Embryonic facial prominence (tissue), 1 donor: ENCODE data around the gene DUS2.

Source experiments
- DNase-seq: peaks from one replicate; pipeline ENCODE4 v3.0.0-alpha.2; 2016; ENCODE audit errors: extremely low spot score

Gene DUS2

GRCh38 chr16:68046106-68046505 lies 23.0 kb downstream of the DUS2 start:
- DNase-seq, result no peak

DNA sequence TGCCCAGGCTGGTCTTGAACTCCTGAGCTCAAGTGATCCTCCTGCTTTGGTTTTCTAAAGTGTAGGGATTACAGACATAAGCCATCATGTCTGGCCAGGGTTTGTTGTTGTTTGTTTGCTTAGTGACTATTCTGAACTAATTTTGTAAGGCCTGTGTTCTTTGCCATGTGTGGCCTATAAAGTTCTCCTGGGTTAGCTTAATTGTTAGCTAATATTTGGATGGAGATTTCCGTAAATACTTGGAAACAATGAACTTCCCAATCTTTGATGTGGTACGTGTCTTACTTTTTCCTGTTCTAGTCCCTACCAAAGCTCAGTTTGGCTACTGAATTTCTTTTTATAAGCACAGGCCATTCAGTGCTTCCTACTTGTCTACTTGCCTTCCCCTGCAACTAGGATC lies 24.9 kb downstream of the DUS2 start:
- no peak for DNase-seq

- no peak for DNase-seq
Observed at GRCh38 chr16:68049449-68049848, 26.4 kb downstream of the DUS2 start.

DNA sequence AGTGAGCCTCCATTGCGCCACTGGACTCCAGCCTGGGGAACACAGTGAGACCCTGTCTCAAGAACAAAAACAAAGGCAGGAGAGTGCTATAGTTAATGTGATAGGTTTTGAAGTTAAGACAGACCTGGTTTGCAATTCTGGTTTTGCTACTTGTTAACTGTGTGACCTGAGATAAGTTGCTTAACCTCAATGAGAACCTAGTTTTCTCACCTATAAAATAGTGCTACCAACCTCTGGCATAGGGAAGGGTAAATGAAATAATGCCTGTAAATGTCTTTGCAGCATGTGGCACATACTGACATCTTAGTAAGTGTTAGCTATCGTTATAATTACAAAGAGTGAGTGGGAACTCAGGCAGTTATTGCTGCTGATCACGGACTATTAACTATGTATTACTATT lies 32.3 kb downstream of the DUS2 start:
- DNase-seq, result no peak

DNA sequence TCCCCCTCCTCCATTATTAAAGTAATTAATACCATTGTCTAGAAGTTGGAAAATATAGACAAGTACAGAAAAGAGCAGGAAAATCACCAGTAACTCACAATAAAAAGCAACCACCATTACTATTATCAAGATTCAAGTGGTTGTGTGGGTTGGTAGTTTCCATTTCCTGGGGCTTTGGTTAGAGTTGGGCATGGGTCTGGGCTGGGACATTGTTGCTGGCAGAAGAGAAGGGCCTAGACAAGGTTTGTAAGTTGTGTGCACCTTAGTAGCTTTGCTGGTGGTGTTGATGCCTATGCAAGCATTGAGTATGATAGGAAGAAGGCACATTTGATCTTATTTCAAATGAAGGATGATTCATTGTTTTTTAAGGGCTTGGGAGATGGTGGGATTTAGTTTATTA lies 36.7 kb downstream of the DUS2 start:
- DNase-seq, result no peak

DNA sequence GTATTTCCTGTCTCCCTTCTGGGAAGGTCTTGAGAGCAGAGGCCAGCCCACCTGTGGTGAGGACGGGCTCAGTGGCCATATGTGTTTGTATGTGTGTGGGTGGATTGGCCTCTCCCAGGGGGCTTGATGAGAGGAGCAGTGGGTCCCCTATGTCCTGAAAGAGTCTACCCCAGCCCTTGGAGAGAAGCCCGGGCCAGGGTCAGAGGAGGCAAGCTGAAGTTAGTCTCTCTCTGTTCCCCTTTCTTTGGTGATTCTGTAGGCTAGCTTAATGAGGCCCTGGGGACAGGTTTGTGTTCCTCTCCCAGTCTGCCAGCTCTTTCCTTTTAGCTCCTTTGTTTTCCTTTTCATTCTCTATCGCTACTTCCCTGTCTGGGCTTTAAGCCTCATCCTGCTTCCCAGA lies 38.3 kb downstream of the DUS2 start:
- DNase-seq, result no peak

DNA sequence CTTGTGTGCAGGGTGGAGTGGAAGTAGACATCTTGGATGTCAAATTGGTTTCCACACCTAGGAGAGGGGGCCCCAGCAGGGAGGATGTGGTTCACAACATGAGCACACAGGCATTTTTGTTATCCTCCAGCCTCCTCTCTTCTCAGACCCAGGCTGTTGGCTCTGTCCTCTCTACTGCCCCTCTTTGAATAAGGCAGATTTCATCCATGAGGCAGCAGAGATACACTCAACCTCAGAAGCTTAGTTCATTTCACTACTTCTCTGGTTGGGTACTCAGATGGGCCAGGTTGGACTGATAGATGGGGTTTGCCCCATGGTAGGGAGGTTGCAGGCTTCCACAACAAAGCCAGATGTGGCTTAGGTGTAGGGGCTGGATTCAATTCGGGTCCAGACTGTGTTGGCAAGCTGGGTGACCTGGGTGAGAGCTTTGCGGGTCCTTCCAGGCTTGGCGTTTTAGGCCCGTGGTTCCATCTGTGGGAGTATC lies 39.9 kb downstream of the DUS2 start:
- DNase-seq, result no peak

GRCh38 chr16:68064791-68065365 lies 41.8 kb downstream of the DUS2 start:
- no peak for DNase-seq

GRCh38 chr16:68065716-68066305 lies 42.7 kb downstream of the DUS2 start:
- no peak for DNase-seq

DNA sequence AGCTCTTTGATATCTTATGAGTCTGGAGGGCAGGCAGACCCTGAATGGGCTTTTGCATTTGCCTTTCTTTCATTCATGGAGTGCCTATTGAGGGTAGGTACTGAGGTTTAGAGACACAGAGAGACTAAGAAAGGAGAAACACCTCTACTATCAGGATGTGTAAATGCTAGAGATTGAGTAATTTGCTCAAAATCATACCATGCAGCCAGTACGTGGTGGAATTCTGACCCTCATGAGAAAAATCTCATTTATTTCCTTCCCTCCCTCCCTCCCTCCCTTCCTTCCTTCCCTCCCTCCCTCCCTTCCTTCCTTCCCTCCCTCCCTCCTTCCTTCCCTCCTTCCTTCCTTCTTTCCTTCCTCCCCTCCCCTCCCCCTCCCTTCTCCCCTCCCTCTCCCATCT lies 43.7 kb downstream of the DUS2 start:
- no peak for DNase-seq

DNA sequence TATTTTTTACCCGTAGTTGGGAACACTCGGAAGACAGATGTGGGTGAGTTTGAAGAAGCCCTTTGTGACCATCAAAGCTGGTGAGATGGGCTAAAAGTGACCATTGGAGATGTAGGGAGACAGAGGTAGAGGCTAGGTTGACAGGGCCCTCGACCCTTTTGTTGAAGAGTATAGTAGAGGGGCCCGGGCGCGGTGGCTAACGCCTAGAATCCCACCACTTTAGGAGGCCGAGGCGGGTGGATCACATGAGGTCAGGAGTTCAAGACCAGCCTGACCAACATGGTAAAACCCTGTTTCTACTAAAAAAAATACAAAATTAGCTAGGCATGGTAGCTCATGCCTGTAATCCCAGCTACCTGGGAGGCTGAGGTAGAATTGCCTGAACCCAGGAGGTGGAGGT lies 45.8 kb downstream of the DUS2 start:
- no peak for DNase-seq

DNA sequence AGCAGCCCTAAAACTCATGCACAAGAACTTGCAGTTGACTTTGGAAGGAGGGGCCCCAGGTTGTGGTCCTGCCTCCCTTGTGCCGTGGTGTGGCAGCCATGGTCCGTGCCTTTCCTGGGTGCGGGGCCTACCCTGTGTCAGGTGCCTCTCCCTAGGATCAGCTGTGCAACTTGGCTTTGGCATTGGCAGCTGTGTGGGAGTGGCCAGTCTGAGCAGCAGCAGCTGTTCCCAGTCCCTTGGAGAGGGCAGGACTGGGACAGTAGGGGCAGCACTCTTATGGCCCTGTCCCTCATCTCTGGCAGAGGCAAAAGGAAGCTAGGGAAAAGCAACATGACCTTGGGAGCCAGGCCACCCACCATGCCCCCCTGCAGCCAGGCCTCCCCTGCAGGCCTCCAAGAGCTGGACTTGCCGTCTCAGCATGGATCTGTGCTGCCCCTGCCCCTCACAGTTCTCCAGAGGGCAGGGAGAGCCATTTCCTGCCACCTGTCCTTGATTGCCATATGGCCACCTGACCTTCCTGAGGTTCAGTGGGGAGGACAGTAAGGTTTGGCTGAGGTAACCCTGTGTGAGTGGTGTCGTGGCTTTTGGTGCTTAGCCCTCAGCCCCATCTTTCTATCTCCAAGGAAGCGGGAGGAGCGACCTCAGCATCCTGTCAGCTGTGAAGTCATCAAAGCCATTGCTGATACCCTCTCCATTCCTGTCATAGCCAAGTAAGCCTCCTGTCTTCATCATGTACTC lies 46.6 kb downstream of the DUS2 start:
- DNase-seq, result no peak

GRCh38 chr16:68070249-68070730 lies 47.2 kb downstream of the DUS2 start:
- no peak for DNase-seq

GRCh38 chr16:68070806-68071517 lies 47.9 kb downstream of the DUS2 start:
- no peak for DNase-seq

- no peak for DNase-seq
Observed at GRCh38 chr16:68071518-68071901, 48.4 kb downstream of the DUS2 start.

GRCh38 chr16:68072038-68072695 lies 49.1 kb downstream of the DUS2 start:
- DNase-seq, result no peak

DNA sequence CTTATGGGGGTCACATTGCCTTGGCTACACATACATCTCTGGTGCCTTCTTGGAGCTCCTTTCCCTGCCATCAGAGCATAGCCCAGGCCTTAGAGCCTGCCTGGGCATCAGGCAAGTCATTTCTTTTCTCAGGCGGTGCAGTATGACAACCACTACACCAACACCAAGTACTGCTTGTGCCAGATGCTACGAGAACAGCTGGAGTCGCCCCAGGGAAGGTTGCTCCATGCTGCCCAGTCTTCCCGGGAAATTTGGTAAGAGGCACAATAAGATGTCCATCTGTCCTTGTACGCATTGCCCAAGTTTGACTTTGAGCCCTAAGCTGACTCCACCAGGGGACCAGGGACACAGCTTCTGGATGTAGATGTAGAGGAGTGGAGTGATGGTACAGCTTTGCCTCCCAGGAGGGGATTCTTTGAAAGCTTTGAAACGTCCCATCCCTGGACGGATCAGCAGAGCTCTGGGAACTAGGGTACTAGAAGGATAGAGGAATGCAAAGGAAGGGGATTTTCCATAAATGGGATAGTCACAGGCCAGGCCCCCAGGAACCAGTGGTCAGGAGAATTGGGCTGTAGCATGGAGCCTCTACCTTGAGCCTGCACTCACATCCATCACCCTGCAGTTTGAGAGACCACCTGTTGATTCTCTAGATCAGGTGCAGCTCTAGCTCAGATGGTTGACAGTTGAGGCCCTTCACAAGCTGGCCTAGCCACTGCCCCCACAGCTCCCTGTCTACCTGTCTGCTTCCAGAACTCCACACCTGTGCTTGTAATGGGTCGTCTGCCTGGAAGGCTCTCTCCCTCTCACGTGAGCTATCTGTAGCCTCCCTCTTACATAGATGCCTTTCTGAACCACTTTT lies 51.0 kb downstream of the DUS2 start:
- DNase-seq, result no peak

DNA sequence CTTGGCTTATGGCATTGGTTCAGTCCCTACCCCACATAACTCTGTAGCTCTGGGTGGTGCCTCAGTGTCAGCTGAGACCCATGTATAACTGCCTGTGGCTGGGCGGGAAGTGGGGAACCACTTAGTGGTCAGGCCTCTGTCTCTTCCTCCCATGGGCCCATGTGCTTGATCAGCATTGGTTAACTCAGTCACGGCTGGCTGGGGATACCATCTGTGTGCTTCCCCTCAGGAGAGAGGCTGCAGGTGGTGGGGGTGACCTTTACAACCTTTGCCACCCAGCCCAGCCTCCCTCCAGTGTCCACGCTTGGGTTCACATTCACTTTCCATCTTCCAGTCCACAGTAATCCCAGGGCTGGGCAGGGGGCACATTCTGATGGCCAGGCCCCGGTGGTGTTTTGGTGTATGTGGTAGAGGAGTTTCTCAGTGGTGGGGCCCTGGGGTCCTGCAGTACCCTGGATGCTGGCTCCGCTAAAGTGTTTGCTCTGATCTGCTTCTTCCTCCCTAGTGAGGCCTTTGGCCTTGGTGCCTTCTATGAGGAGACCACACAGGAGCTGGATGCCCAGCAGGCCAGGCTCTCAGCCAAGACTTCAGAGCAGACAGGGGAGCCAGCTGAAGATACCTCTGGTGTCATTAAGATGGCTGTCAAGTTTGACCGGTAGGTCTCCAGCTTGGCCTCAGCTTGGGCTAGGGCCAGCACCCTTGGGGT lies 51.9 kb downstream of the DUS2 start:
- no peak for DNase-seq

DNA sequence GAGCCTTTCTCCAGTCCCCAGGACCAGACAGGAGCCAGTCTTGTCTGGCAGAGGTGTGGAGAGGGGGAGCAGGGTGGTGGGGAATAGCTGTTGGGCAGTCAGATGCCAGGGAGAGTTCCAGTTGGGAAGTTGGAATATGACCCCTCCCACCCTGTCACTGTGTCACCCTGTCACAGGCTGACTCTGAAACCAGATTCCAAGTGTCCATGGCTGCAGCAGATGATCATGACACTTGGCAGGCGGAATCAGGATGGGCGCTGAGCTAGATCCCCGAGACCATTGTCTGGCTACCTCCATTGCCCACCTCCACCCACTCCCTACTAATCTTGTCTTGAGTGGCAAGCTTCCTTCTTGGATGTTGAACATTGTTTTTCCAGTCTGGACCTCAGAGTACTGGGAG lies 52.9 kb downstream of the DUS2 start:
- DNase-seq, result no peak

DNA sequence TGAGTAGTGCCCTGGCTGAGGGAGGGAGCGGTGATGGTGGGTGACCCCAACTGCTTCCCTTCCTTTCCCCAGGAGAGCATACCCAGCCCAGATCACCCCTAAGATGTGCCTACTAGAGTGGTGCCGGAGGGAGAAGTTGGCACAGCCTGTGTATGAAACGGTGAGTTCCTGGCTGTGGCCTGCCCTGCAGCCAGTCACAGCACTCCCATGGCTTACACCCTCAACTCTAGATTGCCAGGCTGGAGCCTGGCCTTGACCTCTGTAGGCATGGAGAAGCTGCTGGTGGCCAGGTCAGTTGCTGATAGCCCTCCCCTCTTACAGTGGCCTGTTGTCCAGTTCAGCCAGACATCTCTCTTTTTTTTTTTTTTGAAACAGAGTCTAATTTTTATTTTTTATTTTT lies 53.5 kb downstream of the DUS2 start:
- DNase-seq, result no peak
